GM18498 (cell line): ENCODE results near the gene EXD2.
"Not testable (repeated sequence)": the region's sequence is repeated elsewhere in the genome, so short reads cannot be mapped to it uniquely, and the experiment has no call there.

ENCODE experiments used
- ATAC-seq: cut with Tn5 transposase; IDR thresholded peaks from one replicate; pipeline ENCODE4 v1.9.1; 2021; ENCODE audit warnings: mild to moderate bottlenecking, moderate library complexity; ENCODE audit not compliant: unreplicated experiment

EXD2 gene

GRCh38 chr14:69274321-69274720 lies 83.0 kb downstream of the EXD2 start:
- no peak for ATAC-seq

- ATAC-seq, result no peak
Observed at GRCh38 chr14:69275331-69275730, 84.0 kb downstream of the EXD2 start.

GRCh38 chr14:69277356-69277755 lies 86.1 kb downstream of the EXD2 start:
- ATAC-seq, result not testable (repeated sequence)

- ATAC-seq, result no peak
Observed at GRCh38 chr14:69280746-69281291, 89.5 kb downstream of the EXD2 start.

GRCh38 chr14:69281450-69282169 lies 90.3 kb downstream of the EXD2 start:
- no peak for ATAC-seq

- ATAC-seq, result no peak
Observed at GRCh38 chr14:69282448-69282847, 91.2 kb downstream of the EXD2 start.

GRCh38 chr14:69284170-69284569 lies 92.9 kb downstream of the EXD2 start:
- no peak for ATAC-seq

GRCh38 chr14:69285661-69286255 lies 94.5 kb downstream of the EXD2 start:
- ATAC-seq, result no peak

- no peak for ATAC-seq
Observed at GRCh38 chr14:69287098-69288010, 96.1 kb downstream of the EXD2 start.

- ATAC-seq, result no peak
Observed at GRCh38 chr14:69288011-69288771, 96.9 kb downstream of the EXD2 start.

- ATAC-seq, result no peak
Observed at GRCh38 chr14:69288956-69289705, 97.8 kb downstream of the EXD2 start.

GRCh38 chr14:69289811-69290520 lies 98.7 kb downstream of the EXD2 start:
- no peak for ATAC-seq

GRCh38 chr14:69290881-69291280 lies 99.6 kb downstream of the EXD2 start:
- not testable (repeated sequence) for ATAC-seq

- ATAC-seq, result no peak
Observed at GRCh38 chr14:69291396-69291795, 100.1 kb downstream of the EXD2 start.

GRCh38 chr14:69291891-69292561 lies 100.7 kb downstream of the EXD2 start:
- no peak for ATAC-seq
